AG09319 (cell line): Measurements from ENCODE around the gene FOXG1.

Experiments
- DNase-seq: peaks from one replicate; pipeline ENCODE4 v3.0.0-alpha.2; 2010; ENCODE audit warnings: low read depth; ENCODE audit errors: extremely low read depth
- CTCF ChIP-seq: IDR thresholded peaks from 2 replicates; pipeline ENCODE4 v1.5.1; 2011; ENCODE audit warnings: low read depth, mild to moderate bottlenecking, inconsistent platforms, low read length, moderate library complexity

FOXG1 gene

GRCh38 chr14:28785096-28785952 lies 18.7 kb downstream of the FOXG1 start:
- no peak for TF ChIP-seq CTCF
- DNase-seq, result no peak

GRCh38 chr14:28807518-28807917 lies 40.9 kb downstream of the FOXG1 start:
- no peak for TF ChIP-seq CTCF
- DNase-seq, result no peak

GRCh38 chr14:28813810-28814209 lies 47.2 kb downstream of the FOXG1 start:
- no peak for TF ChIP-seq CTCF
- no peak for DNase-seq
